AG09319 (cell line): ENCODE measurements around the gene TFCP2L1.

Experiments
- DNase-seq: peaks from one replicate; pipeline ENCODE4 v3.0.0-alpha.2; 2010; ENCODE audit warnings: low read depth; ENCODE audit errors: extremely low read depth
- CTCF ChIP-seq: IDR thresholded peaks from 2 replicates; pipeline ENCODE4 v1.5.1; 2011; ENCODE audit warnings: low read depth, mild to moderate bottlenecking, inconsistent platforms, low read length, moderate library complexity

The TFCP2L1 gene

GRCh38 chr2:121184248-121184862 is 100.6 kb downstream of the TFCP2L1 start:
- TF ChIP-seq CTCF, result no peak
- DNase-seq, result no peak

GRCh38 chr2:121182520-121182919 is 102.5 kb downstream of the TFCP2L1 start:
- no peak for TF ChIP-seq CTCF
- no peak for DNase-seq

GRCh38 chr2:121179467-121179866 is 105.5 kb downstream of the TFCP2L1 start:
- no peak for TF ChIP-seq CTCF
- DNase-seq, result no peak

- TF ChIP-seq CTCF, result no peak
- DNase-seq, result no peak
Observed at GRCh38 chr2:121178730-121179129, 106.3 kb downstream of the TFCP2L1 start.

GRCh38 chr2:121177896-121178295 is 107.1 kb downstream of the TFCP2L1 start:
- TF ChIP-seq CTCF, result no peak

GRCh38 chr2:121175326-121175725 is 109.7 kb downstream of the TFCP2L1 start:
- DNase-seq, result no peak
- no peak for TF ChIP-seq CTCF

More at GRCh38 chr2:121177896-121178295, 107.1 kb downstream of the TFCP2L1 start:
- DNase-seq, result no peak

- no peak for TF ChIP-seq CTCF
- no peak for DNase-seq
Observed at GRCh38 chr2:121173806-121174205, 111.2 kb downstream of the TFCP2L1 start.
